GM12872 (cell line): ENCODE measurements around the gene IL17REL.

ENCODE experiments used
- CTCF ChIP-seq: IDR thresholded peaks from 3 replicates; pipeline ENCODE4 v1.5.1; 2011; ENCODE audit warnings: low read depth, mild to moderate bottlenecking, low read length, moderate library complexity; ENCODE audit not compliant: insufficient read depth

IL17REL gene

GRCh38 chr22:49953027-49953679 is 59.4 kb downstream of the IL17REL start:
- TF ChIP-seq CTCF: no peak

- TF ChIP-seq CTCF: no peak
These were observed 60.3 kb downstream of the IL17REL start for GRCh38 chr22:49951986-49952896.

GRCh38 chr22:49951678-49951985 is 60.9 kb downstream of the IL17REL start:
- TF ChIP-seq CTCF: no peak

GRCh38 chr22:49951000-49951677 is 61.4 kb downstream of the IL17REL start:
- no peak for TF ChIP-seq CTCF

- TF ChIP-seq CTCF: no peak
These were observed 62.1 kb downstream of the IL17REL start for GRCh38 chr22:49950396-49950994.

GRCh38 chr22:49949914-49950292 is 62.7 kb downstream of the IL17REL start:
- TF ChIP-seq CTCF: no peak
